VCaP (cell line): Measurements from ENCODE around the gene ZNF280A.

Source experiments
- H3K27ac ChIP-seq: fragments of 450-650 bp; 2 replicates; pipeline ENCODE4 v1.5.1; 2017
- CTCF ChIP-seq: fragments of 450-650 bp; conservative IDR thresholded peaks from 2 replicates; pipeline ENCODE4 v1.5.1; 2017; ENCODE audit warnings: mild to moderate bottlenecking, moderate library complexity

Gene ZNF280A

GRCh38 chr22:22548910-22549309 is 28.8 kb upstream of the ZNF280A start:
- TF ChIP-seq CTCF = no peak
- H3K27ac ChIP-seq = no peak overlapping the region

- no peak overlapping the region for H3K27ac ChIP-seq
- TF ChIP-seq CTCF = no peak
These were observed 28.2 kb upstream of the ZNF280A start for GRCh38 chr22:22548317-22548716.

GRCh38 chr22:22547692-22548300 is 27.7 kb upstream of the ZNF280A start:
- H3K27ac ChIP-seq = no peak overlapping the region
- no peak for TF ChIP-seq CTCF

GRCh38 chr22:22547226-22547625 is 27.2 kb upstream of the ZNF280A start:
- no peak for TF ChIP-seq CTCF

GRCh38 chr22:22546490-22546889 is 26.4 kb upstream of the ZNF280A start:
- no peak overlapping the region for H3K27ac ChIP-seq
- TF ChIP-seq CTCF = no peak

More at GRCh38 chr22:22547226-22547625, 27.2 kb upstream of the ZNF280A start:
- no peak overlapping the region for H3K27ac ChIP-seq

GRCh38 chr22:22545084-22545483 is 25.0 kb upstream of the ZNF280A start:
- no peak overlapping the region for H3K27ac ChIP-seq
- no peak for TF ChIP-seq CTCF

- TF ChIP-seq CTCF = no peak
- H3K27ac ChIP-seq = no peak overlapping the region
These were observed 18.3 kb upstream of the ZNF280A start for GRCh38 chr22:22538226-22538989.
